ENCODE data around the gene TOR4A.

TOR4A gene

DNA sequence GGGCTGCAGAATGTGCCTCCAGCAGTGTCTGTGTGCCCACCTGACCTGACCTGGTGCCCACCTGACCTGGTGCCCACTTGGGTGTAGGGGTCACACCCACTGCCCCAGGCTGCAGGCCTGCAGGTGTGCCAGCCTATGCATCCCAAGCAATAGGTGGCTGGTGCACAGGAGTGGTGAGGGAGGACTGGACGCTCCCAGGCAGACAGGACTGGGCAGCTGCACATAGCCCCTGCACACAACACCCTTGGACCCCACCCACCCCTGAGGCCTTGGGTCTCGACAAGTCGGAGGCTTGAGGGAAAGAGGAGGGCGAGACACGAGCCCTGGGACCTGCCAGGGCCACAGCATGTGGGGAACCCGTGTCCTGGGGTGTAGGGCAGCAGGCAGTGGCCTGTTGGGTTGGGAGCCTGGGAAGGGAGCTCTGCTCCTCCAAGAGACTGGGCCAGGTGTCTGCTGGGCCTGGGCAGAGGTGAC is 35.4 kb downstream of the TOR4A start:
- Histone ChIP-seq H3K4me3 (ENCODE audit: low read depth in 1 of 2, low read length in 2 of 2) (no peak overlapping the region), H3K27ac (ENCODE audit: low read length) (no peak overlapping the region)
- TF ChIP-seq CTCF (IDR thresholded peaks at IDR 0.05; ENCODE audit: borderline replicate concordance, extremely low read depth, low read length, poor library complexity, severe bottlenecking) = no peak
- TF ChIP-seq EZH2 (IDR thresholded peaks at IDR 0.05; ENCODE audit: borderline replicate concordance, low read depth, low read length, severe bottlenecking) = no peak

GRCh38 chr9:137313326-137313936 is 35.9 kb downstream of the TOR4A start:
- DNase-seq (no peak), ATAC-seq (ENCODE audit: insufficient read depth, low read depth) (no peak)
- no peaks in the 10 kb centered on the region for H3K4me1 ChIP-seq (ENCODE audit: insufficient read depth, low read length)
- H3K9ac ChIP-seq (ENCODE audit: low read depth, low read length) = no peak overlapping the region
- H3K27me3 ChIP-seq (ENCODE audit: insufficient read depth, low read length, poor library complexity) = no peaks in the 10 kb centered on the region
- H3K9me3 ChIP-seq (ENCODE audit: insufficient read depth, low read length, severe bottlenecking) = no peaks in the 10 kb centered on the region
- H2AFZ ChIP-seq (ENCODE audit: low read depth, low read length) = no peak overlapping the region
- no peak overlapping the region for H3K4me2 ChIP-seq (ENCODE audit: insufficient read depth, low read length)
- no peaks in the 10 kb centered on the region for H3K36me3 ChIP-seq (ENCODE audit: insufficient read depth, low read length)
- H3K4me3 ChIP-seq (ENCODE audit: low read depth in 1 of 2, low read length in 2 of 2) = no peak overlapping the region
- TF ChIP-seq CTCF (IDR thresholded peaks at IDR 0.05; ENCODE audit: borderline replicate concordance, extremely low read depth, low read length, poor library complexity, severe bottlenecking) (no peak), EZH2 (IDR thresholded peaks at IDR 0.05; ENCODE audit: borderline replicate concordance, low read depth, low read length, severe bottlenecking) (no peak)
- H3K27ac ChIP-seq (ENCODE audit: low read length) = no peak overlapping the region
- no peaks in the 10 kb centered on the region for H3K79me2 ChIP-seq (ENCODE audit: insufficient read depth, low read length)
- H4K20me1 ChIP-seq (ENCODE audit: insufficient read depth, low read length) = no peaks in the 10 kb centered on the region

More for the DNA sequence above, 35.4 kb downstream of the TOR4A start:
- Histone ChIP-seq H3K4me2 (ENCODE audit: insufficient read depth, low read length) (no peak overlapping the region), H3K4me1 (ENCODE audit: insufficient read depth, low read length) (no peaks in the 10 kb centered on the region), H3K36me3 (ENCODE audit: insufficient read depth, low read length) (no peaks in the 10 kb centered on the region), H3K9me3 (ENCODE audit: insufficient read depth, low read length, severe bottlenecking) (no peaks in the 10 kb centered on the region), H4K20me1 (ENCODE audit: insufficient read depth, low read length) (no peaks in the 10 kb centered on the region), H3K9ac (ENCODE audit: low read depth, low read length) (no peak overlapping the region), H3K79me2 (ENCODE audit: insufficient read depth, low read length) (no peaks in the 10 kb centered on the region), H3K27me3 (ENCODE audit: insufficient read depth, low read length, poor library complexity) (no peaks in the 10 kb centered on the region), H2AFZ (ENCODE audit: low read depth, low read length) (no peak overlapping the region)
- DNase-seq (no peak), ATAC-seq (ENCODE audit: insufficient read depth, low read depth) (no peak)

DNA sequence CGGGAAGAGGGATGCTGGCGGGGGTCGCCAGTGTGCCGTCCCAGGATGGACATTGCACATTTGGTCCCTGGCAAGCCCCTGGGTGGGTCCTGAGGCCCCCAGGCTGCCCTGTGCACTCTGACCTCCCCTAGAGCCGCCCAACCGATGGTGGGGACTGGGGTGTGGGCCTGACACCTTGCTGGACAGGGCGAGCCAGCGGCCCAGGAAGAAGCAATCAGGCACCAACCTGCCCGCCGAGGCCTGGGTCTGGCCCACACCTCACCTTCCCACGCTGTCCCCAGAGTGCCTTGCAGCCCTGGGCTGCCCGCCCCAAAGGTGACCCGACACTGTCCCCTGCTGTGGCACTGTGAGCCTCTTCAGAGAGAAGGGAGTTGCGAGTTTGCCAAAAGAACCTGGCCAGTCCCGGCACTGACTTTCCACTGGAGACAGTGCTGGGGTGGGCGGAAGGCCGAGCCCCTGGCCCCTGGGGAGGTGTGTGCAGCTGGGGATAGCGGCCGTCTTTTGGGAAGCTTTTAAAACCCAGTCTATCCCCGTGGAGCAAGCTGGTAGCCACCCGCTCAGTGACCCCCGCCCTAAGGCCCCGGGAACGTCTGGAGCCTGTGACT is 36.5 kb downstream of the TOR4A start:
- Histone ChIP-seq H3K4me3 (ENCODE audit: low read depth in 1 of 2, low read length in 2 of 2) (no peak overlapping the region), H3K79me2 (ENCODE audit: insufficient read depth, low read length) (no peaks in the 10 kb centered on the region), H3K27ac (ENCODE audit: low read length) (no peak overlapping the region), H3K9ac (ENCODE audit: low read depth, low read length) (no peak overlapping the region), H3K27me3 (ENCODE audit: insufficient read depth, low read length, poor library complexity) (no peaks in the 10 kb centered on the region), H4K20me1 (ENCODE audit: insufficient read depth, low read length) (no peaks in the 10 kb centered on the region), H3K36me3 (ENCODE audit: insufficient read depth, low read length) (no peaks in the 10 kb centered on the region), H2AFZ (ENCODE audit: low read depth, low read length) (no peak overlapping the region), H3K4me2 (ENCODE audit: insufficient read depth, low read length) (no peak overlapping the region), H3K9me3 (ENCODE audit: insufficient read depth, low read length, severe bottlenecking) (no peaks in the 10 kb centered on the region), H3K4me1 (ENCODE audit: insufficient read depth, low read length) (no peaks in the 10 kb centered on the region)
- no peak for DNase-seq
- no peak for TF ChIP-seq EZH2 (IDR thresholded peaks at IDR 0.05; ENCODE audit: borderline replicate concordance, low read depth, low read length, severe bottlenecking)
- TF ChIP-seq CTCF (IDR thresholded peaks at IDR 0.05; ENCODE audit: borderline replicate concordance, extremely low read depth, low read length, poor library complexity, severe bottlenecking) = no peak
- ATAC-seq (ENCODE audit: insufficient read depth, low read depth) = no peak
